Non-pigmented ciliary epithelial cell (primary cell): Measurements from ENCODE around the gene NR6A1.

Experiments used
- DNase-seq: peaks from one replicate; pipeline ENCODE4 v3.0.0-alpha.2; 2010; ENCODE audit warnings: low read depth

The NR6A1 gene

GRCh38 chr9:124724415-124725067 is 46.6 kb downstream of the NR6A1 start:
- no peak for DNase-seq

- DNase-seq = no peak
These were observed 47.8 kb downstream of the NR6A1 start for GRCh38 chr9:124723352-124723751.

- DNase-seq = no peak
These were observed 49.8 kb downstream of the NR6A1 start for GRCh38 chr9:124721109-124721906.

GRCh38 chr9:124720429-124721108 is 50.5 kb downstream of the NR6A1 start:
- no peak for DNase-seq

- no peak for DNase-seq
These were observed 52.2 kb downstream of the NR6A1 start for GRCh38 chr9:124718928-124719327.

GRCh38 chr9:124717597-124717996 is 53.5 kb downstream of the NR6A1 start:
- no peak for DNase-seq

GRCh38 chr9:124716808-124717207 is 54.3 kb downstream of the NR6A1 start:
- DNase-seq = no peak

GRCh38 chr9:124710766-124711165 is 60.3 kb downstream of the NR6A1 start:
- no peak for DNase-seq

- no peak for DNase-seq
These were observed 61.8 kb downstream of the NR6A1 start for GRCh38 chr9:124709292-124709690.

GRCh38 chr9:124708633-124709291 is 62.3 kb downstream of the NR6A1 start:
- DNase-seq = no peak

GRCh38 chr9:124708074-124708473 is 63.0 kb downstream of the NR6A1 start:
- DNase-seq = no peak

GRCh38 chr9:124707666-124708065 is 63.4 kb downstream of the NR6A1 start:
- no peak for DNase-seq

GRCh38 chr9:124706685-124707084 is 64.4 kb downstream of the NR6A1 start:
- no peak for DNase-seq

- DNase-seq = no peak
These were observed 71.5 kb downstream of the NR6A1 start for GRCh38 chr9:124699575-124699974.

- DNase-seq = peak; percentile 65
These were observed 72.8 kb downstream of the NR6A1 start for GRCh38 chr9:124698265-124698664.

GRCh38 chr9:124697326-124698200 is 73.5 kb downstream of the NR6A1 start:
- DNase-seq = peak; percentile 53

GRCh38 chr9:124696101-124696500 is 75.0 kb downstream of the NR6A1 start:
- peak; percentile 48 for DNase-seq

- DNase-seq = no peak
These were observed 75.7 kb downstream of the NR6A1 start for GRCh38 chr9:124695280-124695890.

GRCh38 chr9:124694414-124695279 is 76.5 kb downstream of the NR6A1 start:
- DNase-seq = no peak

GRCh38 chr9:124693403-124693802 is 77.7 kb downstream of the NR6A1 start:
- DNase-seq = no peak
